Stimulated activated CD4-positive, alpha-beta T cell treated with anti-CD3 and anti-CD28 coated beads, TNF-alpha, amount 100 ng/mL, for 48 hours (primary cell): ENCODE results near the gene PREB.

ENCODE experiments used
- DNase-seq, 3 donors: peaks; one replicate each; pipeline ENCODE4 v3.0.0-alpha.2; 2020; ENCODE audit warnings: low read depth in 3 of 3

PREB gene

DNA sequence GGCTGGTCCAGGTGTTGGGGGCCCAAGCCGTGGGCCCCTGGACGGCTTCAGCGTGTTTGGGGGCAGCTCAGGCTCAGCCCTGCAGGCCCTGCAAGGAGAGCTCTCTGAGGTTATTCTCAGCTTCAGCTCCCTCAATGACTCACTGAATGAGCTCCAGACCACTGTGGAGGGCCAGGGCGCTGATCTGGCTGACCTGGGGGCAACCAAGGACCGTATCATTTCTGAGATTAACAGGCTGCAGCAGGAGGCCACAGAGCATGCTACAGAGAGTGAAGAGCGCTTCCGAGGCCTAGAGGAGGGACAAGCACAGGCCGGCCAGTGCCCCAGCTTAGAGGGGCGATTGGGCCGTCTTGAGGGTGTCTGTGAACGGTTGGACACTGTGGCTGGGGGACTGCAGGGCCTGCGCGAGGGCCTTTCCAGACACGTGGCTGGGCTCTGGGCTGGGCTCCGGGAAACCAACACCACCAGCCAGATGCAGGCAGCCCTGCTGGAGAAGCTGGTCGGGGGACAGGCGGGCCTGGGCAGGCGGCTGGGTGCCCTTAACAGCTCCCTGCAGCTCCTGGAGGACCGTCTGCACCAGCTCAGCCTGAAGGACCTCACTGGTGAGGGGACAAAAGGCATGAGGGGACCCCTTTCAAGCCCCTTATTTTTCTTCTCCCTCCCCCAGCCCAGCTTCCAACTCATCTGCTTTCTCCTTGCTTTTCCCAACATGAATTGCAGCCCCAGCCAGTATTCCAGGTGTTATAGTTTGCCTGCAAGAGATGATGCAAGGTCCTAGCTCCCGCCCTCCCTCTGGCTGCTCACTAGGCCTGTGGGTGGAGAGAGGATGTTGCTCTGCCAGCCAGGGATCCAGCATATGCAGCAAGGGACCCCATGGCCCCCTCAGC, 50.8 kb downstream of the PREB start:
- DNase-seq = no peak

DNA sequence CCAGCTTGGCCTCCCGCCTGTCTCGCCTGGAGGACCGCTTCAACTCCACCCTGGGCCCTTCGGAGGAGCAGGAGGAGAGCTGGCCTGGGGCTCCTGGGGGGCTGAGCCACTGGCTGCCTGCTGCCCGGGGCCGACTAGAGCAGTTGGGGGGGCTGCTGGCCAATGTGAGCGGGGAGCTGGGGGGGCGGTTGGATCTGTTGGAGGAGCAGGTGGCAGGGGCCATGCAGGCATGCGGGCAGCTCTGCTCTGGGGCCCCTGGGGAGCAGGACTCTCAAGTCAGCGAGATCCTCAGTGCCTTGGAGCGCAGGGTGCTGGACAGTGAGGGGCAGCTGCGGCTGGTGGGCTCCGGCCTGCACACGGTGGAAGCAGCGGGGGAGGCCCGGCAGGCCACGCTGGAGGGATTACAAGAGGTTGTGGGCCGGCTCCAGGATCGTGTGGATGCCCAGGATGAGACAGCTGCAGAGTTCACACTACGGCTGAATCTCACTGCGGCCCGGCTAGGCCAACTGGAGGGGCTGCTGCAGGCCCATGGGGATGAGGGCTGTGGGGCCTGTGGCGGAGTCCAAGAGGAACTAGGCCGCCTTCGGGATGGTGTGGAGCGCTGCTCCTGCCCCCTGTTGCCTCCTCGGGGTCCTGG, 51.5 kb downstream of the PREB start:
- no peak for DNase-seq

DNA sequence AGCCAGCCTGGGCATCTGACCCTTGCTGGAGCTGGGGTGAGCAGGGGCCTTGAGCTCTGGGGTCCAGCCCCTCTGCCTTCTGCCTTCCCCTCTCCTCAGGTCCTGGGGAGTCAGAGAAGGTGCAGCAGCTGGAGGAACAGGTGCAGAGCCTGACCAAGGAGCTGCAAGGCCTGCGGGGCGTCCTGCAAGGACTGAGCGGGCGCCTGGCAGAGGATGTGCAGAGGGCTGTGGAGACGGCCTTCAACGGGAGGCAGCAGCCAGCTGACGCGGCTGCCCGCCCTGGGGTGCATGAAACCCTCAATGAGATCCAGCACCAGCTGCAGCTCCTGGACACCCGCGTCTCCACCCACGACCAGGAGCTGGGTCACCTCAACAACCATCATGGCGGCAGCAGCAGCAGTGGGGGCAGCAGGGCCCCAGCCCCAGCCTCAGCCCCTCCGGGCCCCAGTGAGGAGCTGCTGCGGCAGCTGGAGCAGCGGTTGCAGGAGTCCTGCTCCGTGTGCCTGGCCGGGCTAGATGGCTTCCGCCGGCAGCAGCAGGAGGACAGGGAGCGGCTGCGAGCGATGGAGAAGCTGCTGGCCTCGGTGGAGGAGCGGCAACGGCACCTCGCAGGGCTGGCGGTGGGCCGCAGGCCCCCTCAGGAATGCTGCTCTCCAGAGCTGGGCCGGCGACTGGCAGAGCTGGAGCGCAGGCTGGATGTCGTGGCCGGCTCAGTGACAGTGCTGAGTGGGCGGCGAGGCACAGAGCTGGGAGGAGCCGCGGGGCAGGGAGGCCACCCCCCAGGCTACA, 52.3 kb downstream of the PREB start:
- no peak for DNase-seq
